ENCODE results near the gene DTNA. TPM values are rescaled to one million over a fixed set of nuclear protein-coding genes. Genes with fewer than 3 reads are reported as not detected.

DTNA gene
- total RNA-seq, 3 donors from 2014 or later (not counting 1 experiment from before 2014, with no cell fraction given) = 0.33 TPM; not detected in 2

GRCh38 chr18:34821669-34822210, 111.6 kb downstream of the DTNA start:
- Mint-ChIP-seq H3K4me1 (no peaks in the 10 kb centered on the region), H3K27me3 (ENCODE audit: low read depth in 2 of 2) (peaks cover 11 to 38% of the 10 kb centered on the region in 2 donors)
- intact Hi-C loops (cut with micrococcal nuclease) = no loop called here

GRCh38 chr18:34828093-34828492, 118.0 kb downstream of the DTNA start:
- no CpG with 5 or more reads among the region's 2 CpGs for WGBS (ENCODE audit: insufficient coverage)
- Histone ChIP-seq H3K4me1 (ENCODE audit: control insufficient read depth, insufficient read depth, low read length) (no peaks in the 10 kb centered on the region), H3K36me3 (ENCODE audit: control insufficient read depth, insufficient read depth, low read length) (no peaks in the 10 kb centered on the region), H3K27me3 (ENCODE audit: control insufficient read depth, insufficient read depth, low read length) (no peaks in the 10 kb centered on the region), H3K4me3 (ENCODE audit: low read length) (no peak overlapping the region), H3K9me3 (ENCODE audit: control insufficient read depth, insufficient read depth, low read length) (no peaks in the 10 kb centered on the region), H3K27ac (ENCODE audit: low read length) (no peak overlapping the region)
- Mint-ChIP-seq H3K4me3 (no peak overlapping the region), H3K36me3 (no peaks in the 10 kb centered on the region), H3K9me3 (no peaks in the 10 kb centered on the region), H3K27me3 (ENCODE audit: low read depth in 2 of 2) (peaks cover 10 to 31% of the 10 kb centered on the region in 2 donors), H3K4me1 (no peaks in the 10 kb centered on the region), H3K27ac (no peak overlapping the region)
- no peak for TF ChIP-seq CTCF (IDR thresholded peaks at IDR 0.05)
- ATAC-seq = no peak
- intact Hi-C loops (cut with micrococcal nuclease) = no loop called here
- no peak for DNase-seq

More at GRCh38 chr18:34821669-34822210, 111.6 kb downstream of the DTNA start:
- Mint-ChIP-seq H3K4me3 (no peak overlapping the region), H3K36me3 (no peaks in the 10 kb centered on the region), H3K9me3 (no peaks in the 10 kb centered on the region), H3K27ac (no peak overlapping the region)
- no peaks in the 10 kb centered on the region for H3K4me1 ChIP-seq (ENCODE audit: control insufficient read depth, insufficient read depth, low read length)
- no peaks in the 10 kb centered on the region for H3K27me3 ChIP-seq (ENCODE audit: control insufficient read depth, insufficient read depth, low read length)
- no peak overlapping the region for H3K4me3 ChIP-seq (ENCODE audit: low read length)
- WGBS (ENCODE audit: insufficient coverage) = 91% methylated on average over 6 of the region's 6 CpGs
- TF ChIP-seq CTCF (IDR thresholded peaks at IDR 0.05) = no peak
- H3K9me3 ChIP-seq (ENCODE audit: control insufficient read depth, insufficient read depth, low read length) = no peaks in the 10 kb centered on the region
- no peaks in the 10 kb centered on the region for H3K36me3 ChIP-seq (ENCODE audit: control insufficient read depth, insufficient read depth, low read length)
- no peak overlapping the region for H3K27ac ChIP-seq (ENCODE audit: low read length)
- DNase-seq (no peak), ATAC-seq (no peak)

GRCh38 chr18:34834897-34835296, 124.8 kb downstream of the DTNA start:
- no peak overlapping the region for H3K27ac Mint-ChIP-seq
- WGBS (ENCODE audit: insufficient coverage) = 50% methylated on average over 2 of the region's 2 CpGs
- H3K4me3 Mint-ChIP-seq = no peak overlapping the region
- peaks cover 8 to 32% of the 10 kb centered on the region in 2 donors for H3K27me3 Mint-ChIP-seq (ENCODE audit: low read depth in 2 of 2)
- H3K9me3 ChIP-seq (ENCODE audit: control insufficient read depth, insufficient read depth, low read length) = no peaks in the 10 kb centered on the region
- H3K9me3 Mint-ChIP-seq = no peaks in the 10 kb centered on the region
- no peaks in the 10 kb centered on the region for H3K27me3 ChIP-seq (ENCODE audit: control insufficient read depth, insufficient read depth, low read length)
- H3K36me3 Mint-ChIP-seq = no peaks in the 10 kb centered on the region
- no peaks in the 10 kb centered on the region for H3K36me3 ChIP-seq (ENCODE audit: control insufficient read depth, insufficient read depth, low read length)
- H3K4me1 ChIP-seq (ENCODE audit: control insufficient read depth, insufficient read depth, low read length) = no peaks in the 10 kb centered on the region
- ATAC-seq (no peak), DNase-seq (no peak)
- no peaks in the 10 kb centered on the region for H3K4me1 Mint-ChIP-seq
- H3K4me3 ChIP-seq (ENCODE audit: low read length) = no peak overlapping the region
- H3K27ac ChIP-seq (ENCODE audit: low read length) = no peak overlapping the region
- TF ChIP-seq CTCF (IDR thresholded peaks at IDR 0.05) = no peak
- intact Hi-C loops (cut with micrococcal nuclease) = no loop called here

- no peak overlapping the region for H3K4me3 ChIP-seq (ENCODE audit: low read length)
- Mint-ChIP-seq H3K4me1 (no peaks in the 10 kb centered on the region), H3K9me3 (no peaks in the 10 kb centered on the region), H3K4me3 (no peak overlapping the region), H3K27ac (no peak overlapping the region), H3K36me3 (no peaks in the 10 kb centered on the region), H3K27me3 (ENCODE audit: low read depth in 2 of 2) (peaks cover 8 to 38% of the 10 kb centered on the region in 2 donors)
- no peak for DNase-seq
- H3K27ac ChIP-seq (ENCODE audit: low read length) = no peak overlapping the region
- H3K9me3 ChIP-seq (ENCODE audit: control insufficient read depth, insufficient read depth, low read length) = no peaks in the 10 kb centered on the region
- 55% methylated on average over 1 of the region's 3 CpGs for whole genome bisulfite sequencing (ENCODE audit: insufficient coverage)
- TF ChIP-seq CTCF (IDR thresholded peaks at IDR 0.05) = no peak
- no peak for ATAC-seq
- H3K36me3 ChIP-seq (ENCODE audit: control insufficient read depth, insufficient read depth, low read length) = no peaks in the 10 kb centered on the region
- no peaks in the 10 kb centered on the region for H3K27me3 ChIP-seq (ENCODE audit: control insufficient read depth, insufficient read depth, low read length)
- intact Hi-C loops (cut with micrococcal nuclease) = no loop called here
- H3K4me1 ChIP-seq (ENCODE audit: control insufficient read depth, insufficient read depth, low read length) = no peaks in the 10 kb centered on the region
These were observed 125.4 kb downstream of the DTNA start for GRCh38 chr18:34835466-34835865.

Measured in natural killer cell (primary cell).